HL-60 (cell line): ENCODE results near the gene SH3BP2.
A peak's percentile ranks its signal among the peaks of the same experiment; 100 is the strongest.

Experiments
- DNase-seq, 2 experiments: peaks; one replicate each; pipeline ENCODE4 v3.0.0-alpha.2; 2010 to 2020; ENCODE audit warnings: low read depth in 1 of 2, low spot score in 1 of 2
- H3K27ac ChIP-seq: fragments of 250-450 bp; sonication (Bioruptor Pico); replicated peaks from 2 replicates; pipeline ENCODE4 v1.5.1; 2020; ENCODE audit warnings: mild to moderate bottlenecking, moderate library complexity
- H3K27me3 ChIP-seq: fragments of 250-450 bp; sonication (Bioruptor Pico); 2 replicates; pipeline ENCODE4 v1.5.1; 2021; ENCODE audit warnings: mild to moderate bottlenecking, moderate library complexity; ENCODE audit not compliant: insufficient read depth, poor library complexity, severe bottlenecking
- H3K4me3 ChIP-seq: replicated peaks from 2 replicates; pipeline ENCODE4 v1.5.1; 2011; ENCODE audit warnings: mild to moderate bottlenecking, control low read depth, low read length; ENCODE audit not compliant: insufficient read depth
- CTCF ChIP-seq: IDR thresholded peaks from one replicate; pipeline ENCODE4 v1.5.1; 2011; ENCODE audit warnings: low read length, control low read depth, inconsistent platforms; ENCODE audit not compliant: insufficient read depth
- GABPA ChIP-seq: IDR thresholded peaks from 2 replicates; pipeline ENCODE4 v1.6.1; 2012; ENCODE audit warnings: low read depth
- POLR2AphosphoS5 ChIP-seq: IDR thresholded peaks from 2 replicates; pipeline ENCODE4 v1.6.1; 2012; ENCODE audit warnings: low read depth
- REST ChIP-seq: IDR thresholded peaks from 2 replicates; pipeline ENCODE4 v1.6.1; 2012; ENCODE audit warnings: low read depth; ENCODE audit not compliant: insufficient replicate concordance
- SPI1 ChIP-seq: IDR thresholded peaks from 2 replicates; pipeline ENCODE4 v1.6.1; 2012; ENCODE audit warnings: low read depth, mild to moderate bottlenecking, borderline replicate concordance

Gene SH3BP2

GRCh38 chr4:2781911-2782310 lies 11.0 kb upstream of the SH3BP2 start:
- Histone ChIP-seq H3K27me3 (no peaks in the 10 kb centered on the region), H3K4me3 (no peak overlapping the region), H3K27ac (no peak overlapping the region)
- TF ChIP-seq REST (no peak), GABPA (no peak), CTCF (no peak), POLR2AphosphoS5 (no peak), SPI1 (no peak)
- no peak for DNase-seq

- H3K4me3 ChIP-seq, result no peak overlapping the region
- H3K27me3 ChIP-seq, result no peaks in the 10 kb centered on the region
- no peak overlapping the region for H3K27ac ChIP-seq
- TF ChIP-seq GABPA (no peak), SPI1 (no peak), CTCF (no peak), REST (no peak), POLR2AphosphoS5 (no peak)
- DNase-seq, result no peak
Observed at GRCh38 chr4:2783790-2784189, 9.1 kb upstream of the SH3BP2 start.

GRCh38 chr4:2785613-2786012 lies 7.3 kb upstream of the SH3BP2 start:
- H3K4me3 ChIP-seq, result no peak overlapping the region
- no peak for TF ChIP-seq REST
- no peak for TF ChIP-seq GABPA
- no peak for TF ChIP-seq CTCF
- no peak for TF ChIP-seq POLR2AphosphoS5
- peak; percentile 91 for TF ChIP-seq SPI1
- no peaks in the 10 kb centered on the region for H3K27me3 ChIP-seq
- H3K27ac ChIP-seq, result peak overlapping the region; percentile 15; the same call in 1 of the 2 replicates
- peak; percentile 70 to 77 for DNase-seq
